GM19351 (cell line): ENCODE measurements around the gene CADPS2.
"Not testable (repeated sequence)": the region's sequence is repeated elsewhere in the genome, so short reads cannot be mapped to it uniquely, and the experiment has no call there.

ENCODE experiments used
- ATAC-seq: cut with Tn5 transposase; IDR thresholded peaks from one replicate; pipeline ENCODE4 v1.9.1; 2021; ENCODE audit warnings: mild to moderate bottlenecking, moderate library complexity; ENCODE audit not compliant: unreplicated experiment

CADPS2 gene

DNA sequence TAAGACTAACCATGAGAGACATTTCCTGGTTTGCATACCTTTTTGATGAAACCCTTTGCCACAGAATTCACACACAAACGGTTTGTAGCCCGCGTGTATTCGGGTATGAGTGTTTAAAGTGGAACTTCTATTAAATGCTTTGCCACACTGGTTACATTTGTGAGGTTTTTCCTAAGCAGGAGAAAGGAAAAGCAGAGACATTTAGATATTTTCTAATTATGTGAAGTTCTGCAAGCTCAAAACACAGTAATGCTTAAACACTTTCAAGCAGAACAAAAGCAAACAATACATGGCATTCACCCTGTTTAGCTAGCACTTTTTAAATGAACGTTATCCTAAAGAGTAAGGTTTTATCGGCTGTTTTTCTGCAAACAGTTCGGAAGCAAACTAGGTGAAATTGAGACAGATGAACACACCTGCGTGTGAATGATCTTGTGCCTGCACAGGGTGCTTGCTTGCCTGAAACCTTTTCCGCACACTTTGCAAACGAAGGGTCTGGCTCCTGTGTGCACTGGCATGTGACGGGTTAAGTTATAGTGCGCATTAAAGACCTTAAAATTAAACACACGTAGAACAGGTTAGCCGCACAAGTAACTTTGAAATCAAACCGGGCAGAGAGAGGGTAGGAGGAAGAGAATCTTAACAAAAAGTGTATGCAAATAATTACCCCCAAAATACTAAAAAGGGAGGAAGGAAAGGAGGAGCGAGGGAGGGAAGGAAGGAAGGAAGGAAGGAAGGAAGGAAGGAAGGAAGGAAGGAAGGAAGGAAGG lies 583.3 kb downstream of the CADPS2 start:
- no peak for ATAC-seq

DNA sequence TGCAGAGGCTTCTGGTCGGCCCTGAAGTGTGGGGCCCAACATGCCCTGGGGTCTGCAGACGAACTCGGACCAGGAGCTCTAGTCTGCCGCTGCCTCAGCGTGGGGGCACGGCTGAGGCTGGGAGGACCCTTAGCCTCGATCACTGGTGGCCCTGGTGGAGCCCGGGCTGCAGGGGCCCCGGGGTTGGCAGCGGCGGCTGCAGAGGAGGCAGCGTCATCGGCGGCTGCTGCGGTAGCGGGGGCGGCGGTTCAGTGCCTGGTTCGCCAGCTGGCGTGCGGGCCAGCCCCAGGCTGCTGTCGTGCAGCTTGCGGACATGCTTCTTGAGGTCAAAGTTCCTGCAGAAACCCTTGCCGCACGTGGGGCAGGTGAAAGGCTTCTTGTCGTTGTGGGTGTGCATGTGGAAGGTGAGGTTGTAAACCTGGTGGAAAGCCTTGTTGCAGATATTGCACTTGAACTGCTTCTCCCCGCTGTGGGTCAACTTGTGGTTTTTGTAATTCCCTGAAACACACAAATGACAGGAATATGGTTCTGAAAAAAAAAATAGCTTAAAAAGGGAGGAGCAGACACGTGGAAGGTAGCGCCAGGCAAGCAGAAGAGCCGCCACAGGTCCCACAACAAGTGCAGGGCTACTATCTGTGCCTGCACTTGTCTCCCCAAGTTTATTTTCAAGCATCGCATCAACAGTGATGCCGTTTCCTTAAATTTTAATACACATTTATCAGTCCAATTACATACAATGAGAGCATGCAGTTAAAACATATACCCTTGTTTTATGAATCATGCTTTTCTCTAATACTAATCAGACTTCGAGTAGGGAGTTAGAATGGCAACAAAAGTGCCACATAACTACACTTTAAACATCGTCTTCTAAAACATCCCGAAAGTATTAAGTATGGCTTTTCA lies 584.2 kb downstream of the CADPS2 start:
- no peak for ATAC-seq

DNA sequence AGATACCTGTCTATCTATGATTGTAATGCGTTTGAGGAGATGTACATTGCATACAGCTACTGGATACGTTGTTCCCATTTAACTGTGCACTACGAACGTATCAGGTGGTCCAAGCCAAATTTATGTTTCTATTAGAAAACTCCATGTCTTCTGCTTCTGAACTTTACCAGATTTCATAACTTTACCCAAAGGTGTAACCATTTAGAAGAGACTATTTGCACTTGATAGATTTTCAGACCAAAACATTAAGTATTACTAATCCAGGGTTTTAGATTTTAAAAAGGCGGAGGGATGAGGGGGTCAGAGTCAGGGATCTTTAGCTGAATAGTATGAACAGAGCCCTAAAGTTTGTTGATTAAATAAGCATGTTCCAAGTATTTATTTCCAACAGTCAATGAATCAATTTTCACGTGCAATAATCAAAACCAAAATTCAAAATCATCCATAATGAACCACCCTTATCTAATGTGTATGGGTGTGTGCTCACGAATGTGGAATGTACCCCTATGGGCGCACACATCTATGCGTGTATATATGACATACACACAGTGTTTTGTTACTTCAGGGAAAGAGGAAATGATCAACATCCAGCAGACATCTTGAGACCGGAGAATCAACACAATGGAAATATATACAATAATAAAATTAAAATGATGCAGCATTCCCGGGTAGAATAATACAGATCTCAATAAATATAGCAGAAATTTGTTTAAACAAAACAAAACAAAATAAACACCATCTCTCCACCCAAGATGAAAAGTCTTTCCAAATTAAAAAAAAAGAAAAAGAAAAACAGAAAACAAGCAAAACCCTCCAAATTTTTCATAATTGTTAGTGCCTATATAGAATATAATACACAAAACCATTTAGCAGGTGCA lies 585.1 kb downstream of the CADPS2 start:
- ATAC-seq, result no peak

DNA sequence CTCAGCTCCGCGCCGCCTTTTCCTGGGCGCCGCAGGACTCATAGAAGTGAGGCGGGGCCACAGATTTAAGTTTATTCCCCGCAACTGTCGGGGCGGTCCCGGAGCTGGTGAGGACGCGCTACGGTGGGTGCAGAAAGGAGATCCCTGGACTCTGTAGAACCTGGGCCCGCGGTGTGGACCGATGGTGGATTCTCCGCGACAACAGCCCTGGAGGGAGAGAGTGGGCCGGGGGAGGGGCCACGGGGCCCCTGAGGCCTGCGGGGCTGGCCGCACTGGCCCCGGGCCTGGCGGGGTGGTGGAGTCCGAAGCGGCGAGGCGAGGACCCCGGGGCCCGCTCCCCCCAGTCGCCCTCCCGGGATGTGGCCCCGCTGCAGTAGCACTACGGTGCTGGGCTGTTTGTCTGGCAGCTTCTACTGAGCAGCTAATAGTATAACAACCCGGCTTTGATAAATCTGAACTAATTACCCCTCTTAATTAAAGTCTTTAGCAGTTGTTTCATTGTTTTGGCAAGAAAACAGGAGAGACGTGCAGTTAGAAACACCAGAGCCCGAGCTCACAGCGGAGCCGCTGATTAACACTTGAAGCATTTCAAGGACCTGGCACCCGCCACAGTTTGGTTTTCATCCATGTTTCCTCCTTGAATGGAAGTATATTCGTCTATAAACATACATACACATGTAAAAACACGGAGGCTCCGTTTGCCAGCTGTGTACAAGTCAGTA lies 585.9 kb downstream of the CADPS2 start:
- no peak for ATAC-seq

DNA sequence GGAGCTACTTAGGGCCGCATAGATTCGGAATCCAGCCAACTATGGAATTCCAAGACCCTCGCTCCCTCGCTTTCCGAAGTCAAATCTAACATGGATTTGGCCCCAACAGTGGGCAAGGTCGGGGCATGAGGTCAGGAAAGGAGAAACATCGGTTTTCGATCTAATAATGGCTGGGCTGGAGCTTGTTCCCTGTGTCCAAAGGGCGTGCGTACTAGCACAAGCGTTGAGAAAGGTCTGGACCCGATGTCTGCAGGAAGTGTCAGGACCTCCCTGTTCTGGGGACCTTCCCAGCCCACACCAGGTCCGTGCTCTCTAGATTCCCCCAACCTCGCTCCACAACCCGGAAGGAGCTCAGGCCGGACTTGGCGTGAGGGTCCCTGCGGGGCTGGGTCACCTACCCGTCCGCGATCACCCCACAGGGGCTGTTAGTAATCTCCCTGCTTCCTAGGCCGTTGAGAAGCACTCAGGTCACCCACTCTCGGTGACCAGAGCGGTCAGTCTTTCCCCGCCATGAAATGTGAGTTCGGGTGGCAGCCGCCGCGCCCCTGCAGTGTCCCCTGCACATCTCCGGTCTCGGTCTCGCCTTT lies 586.5 kb downstream of the CADPS2 start:
- ATAC-seq, result no peak

DNA sequence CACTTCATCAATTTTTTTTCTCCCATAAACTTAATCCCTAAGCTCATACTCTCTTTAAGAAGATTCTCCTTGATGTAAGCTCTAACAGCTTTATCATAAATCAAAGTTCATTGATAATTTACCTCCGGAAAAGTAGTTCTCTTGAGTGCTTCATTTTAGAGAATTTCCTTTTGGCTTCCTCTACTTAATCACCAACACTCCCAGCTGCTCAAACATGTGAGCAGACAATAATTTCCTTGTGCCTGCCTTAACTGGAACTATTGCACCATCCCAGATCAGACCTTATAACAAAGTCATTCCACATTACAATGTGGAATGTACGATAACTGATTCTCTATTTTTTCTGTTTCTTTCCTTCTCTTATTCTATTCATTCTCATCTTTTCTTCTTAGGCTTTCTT lies 587.6 kb downstream of the CADPS2 start:
- ATAC-seq, result no peak

DNA sequence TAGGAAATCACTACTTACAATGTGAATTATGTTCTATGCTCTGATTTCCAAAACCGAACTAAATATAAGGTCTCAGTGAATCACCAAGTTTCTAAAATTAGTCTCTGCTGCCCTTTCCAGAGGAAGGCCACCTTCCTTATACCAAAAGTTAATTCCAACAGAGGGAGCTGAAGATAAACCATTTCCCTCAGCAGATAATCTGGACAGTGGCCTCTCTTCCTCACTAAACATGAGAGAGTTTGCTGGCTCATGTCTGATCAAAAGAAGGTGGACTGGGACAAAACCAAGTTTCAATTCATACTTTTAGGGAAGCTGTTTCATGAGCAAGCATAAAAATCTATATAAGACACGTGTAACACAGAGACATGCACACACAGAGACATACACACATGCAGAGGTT lies 588.1 kb downstream of the CADPS2 start:
- no peak for ATAC-seq

DNA sequence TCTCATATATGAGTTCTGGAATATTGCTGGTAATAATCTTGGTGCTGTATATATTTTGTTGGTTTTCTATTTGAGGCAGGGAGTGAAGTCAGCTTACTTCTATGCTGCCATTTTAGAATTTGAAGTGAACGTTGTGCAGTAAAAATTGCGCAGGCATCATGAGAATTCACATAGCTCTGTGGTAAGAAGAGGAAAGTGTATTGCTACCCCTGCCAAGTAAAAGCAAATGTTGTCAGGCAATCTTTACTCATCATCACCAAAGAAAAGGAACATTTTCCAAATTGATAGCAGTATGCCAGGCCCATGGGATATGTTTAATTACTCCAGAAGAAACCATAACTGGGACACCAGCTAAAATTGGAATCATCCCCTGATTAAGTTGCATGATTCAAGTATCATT lies 595.1 kb downstream of the CADPS2 start:
- ATAC-seq, result no peak

DNA sequence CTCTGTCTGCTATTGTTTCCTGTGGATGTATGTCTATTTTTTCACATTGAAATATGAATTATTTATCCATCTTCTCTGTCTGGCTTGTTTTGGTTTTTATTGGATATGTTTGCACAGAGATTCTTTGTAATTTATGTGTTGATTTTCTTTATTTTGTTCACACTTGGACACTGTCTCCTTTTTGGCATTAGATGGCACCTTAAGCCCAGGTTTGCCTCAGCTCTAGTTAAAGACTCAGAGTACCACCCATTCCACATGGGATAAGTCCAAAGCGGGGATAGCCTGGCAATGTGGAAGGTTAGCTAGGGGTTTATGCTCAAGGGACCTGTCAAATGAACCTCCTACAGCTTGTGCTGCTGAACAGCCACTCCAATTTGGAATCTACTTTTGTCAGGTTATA lies 595.8 kb downstream of the CADPS2 start:
- no peak for ATAC-seq

DNA sequence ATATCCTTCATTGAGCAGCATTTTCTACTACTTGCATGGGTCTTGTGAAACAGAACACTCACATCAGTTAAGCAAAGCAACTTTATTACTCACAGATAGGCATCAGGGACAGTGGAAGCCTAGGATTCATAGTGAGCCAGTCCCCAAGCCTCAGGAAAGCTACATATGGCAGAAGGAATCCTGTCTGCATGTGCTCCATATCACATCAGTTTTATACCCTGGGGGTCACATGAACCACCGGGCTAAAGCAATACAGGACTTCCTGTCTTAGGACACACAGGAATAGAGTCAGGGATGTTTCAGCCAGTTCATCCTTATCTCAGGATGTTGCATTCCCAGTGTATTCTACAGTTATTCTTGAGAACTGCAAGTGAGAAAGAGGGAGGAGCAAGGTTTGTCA lies 596.8 kb downstream of the CADPS2 start:
- ATAC-seq, result no peak

DNA sequence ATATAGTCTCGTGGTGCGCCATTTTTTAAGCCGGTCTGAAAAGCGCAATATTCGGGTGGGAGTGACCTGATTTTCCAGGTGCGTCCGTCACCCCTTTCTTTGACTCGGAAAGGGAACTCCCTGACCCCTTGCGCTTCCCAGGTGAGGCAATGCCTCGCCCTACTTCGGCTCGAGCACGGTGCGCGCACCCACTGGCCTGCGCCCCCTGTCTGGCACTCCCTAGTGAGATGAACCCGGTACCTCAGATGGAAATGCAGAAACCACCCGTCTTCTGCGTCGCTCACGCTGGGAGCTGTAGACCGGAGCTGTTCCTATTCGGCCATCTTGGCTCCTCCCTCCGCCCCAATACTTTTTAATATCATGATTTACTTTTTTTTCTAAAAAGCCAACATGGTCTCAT lies 601.7 kb downstream of the CADPS2 start:
- not testable (repeated sequence) for ATAC-seq

DNA sequence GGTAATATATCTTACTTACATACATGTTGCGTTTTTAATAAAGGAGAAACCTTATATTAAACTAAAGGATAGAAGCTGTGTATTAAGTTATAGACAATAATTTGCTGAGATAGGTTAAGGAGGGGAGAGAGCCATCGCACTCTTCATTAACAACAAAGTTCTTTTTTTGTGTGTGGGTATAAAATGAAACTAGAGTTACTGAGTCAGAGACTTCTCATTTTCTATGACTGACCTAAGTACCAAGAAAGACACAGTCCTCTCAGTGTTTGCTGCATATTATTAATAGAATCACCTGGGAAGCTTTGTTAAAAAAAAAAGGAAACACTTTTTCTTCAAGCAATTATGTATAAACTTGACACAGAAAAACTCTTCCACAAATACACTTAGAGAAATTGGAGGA lies 613.1 kb downstream of the CADPS2 start:
- ATAC-seq, result no peak

DNA sequence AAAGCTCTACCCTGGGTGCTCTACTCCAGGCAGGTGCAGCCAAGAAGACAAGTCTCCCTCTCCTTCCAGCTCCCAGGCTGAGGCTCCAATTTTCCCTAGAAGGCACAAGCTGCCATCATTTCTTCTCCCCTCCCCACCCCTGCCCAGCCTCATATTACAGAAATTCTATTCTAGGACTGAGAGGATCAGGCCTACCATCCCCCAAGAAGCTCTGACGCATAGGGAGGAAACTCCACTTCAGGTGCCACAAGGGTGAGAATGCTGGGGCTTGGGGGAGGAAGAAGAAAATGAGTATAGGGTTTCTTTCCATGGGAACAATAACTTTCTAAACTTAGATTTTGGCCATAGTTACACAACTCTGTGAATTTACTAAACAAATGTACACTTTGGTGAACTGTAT lies 617.0 kb downstream of the CADPS2 start:
- ATAC-seq, result no peak
